HPDE6-E6E7 (cell line): Measurements from ENCODE around the gene CNTNAP2.

ENCODE experiments used
- DNase-seq: peaks from one replicate; pipeline ENCODE4 v3.0.0; 2011; ENCODE audit warnings: missing footprints; ENCODE audit errors: extremely low spot score

The CNTNAP2 gene

DNA sequence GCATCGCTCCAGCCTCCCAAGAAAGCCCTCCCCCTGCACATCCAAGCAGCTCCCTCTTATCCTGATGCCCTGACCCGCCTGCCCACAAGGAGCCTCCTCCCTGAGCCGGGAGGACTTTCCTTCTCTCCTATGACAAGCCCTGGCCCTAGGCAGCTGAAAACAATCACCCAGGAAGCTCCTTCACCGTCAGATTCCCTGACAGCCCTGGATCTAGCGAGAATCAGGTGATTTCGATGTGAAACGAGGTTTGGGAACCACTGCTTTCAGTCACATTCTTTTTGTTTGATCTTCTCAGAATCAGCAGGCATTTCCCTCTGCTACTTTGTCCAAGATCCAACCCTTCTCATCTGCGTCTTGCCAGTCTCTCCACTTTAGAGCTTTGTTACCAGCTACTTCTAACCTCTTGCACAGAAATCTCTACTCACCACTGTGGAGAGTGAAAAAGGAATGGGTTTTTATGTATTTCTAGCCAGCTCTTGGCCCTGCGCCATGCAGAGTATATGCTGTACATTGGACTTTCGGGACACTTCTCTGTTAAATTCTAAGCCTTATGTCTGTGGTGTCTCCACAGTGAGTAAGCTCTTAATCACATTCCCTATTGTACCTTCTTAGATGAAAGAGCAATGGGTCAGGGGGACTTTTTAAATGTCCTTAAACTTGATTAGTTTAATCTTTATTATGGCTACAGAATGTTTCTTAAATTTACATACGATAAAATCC is 2220.8 kb downstream of the CNTNAP2 start:
- no peak for DNase-seq

DNA sequence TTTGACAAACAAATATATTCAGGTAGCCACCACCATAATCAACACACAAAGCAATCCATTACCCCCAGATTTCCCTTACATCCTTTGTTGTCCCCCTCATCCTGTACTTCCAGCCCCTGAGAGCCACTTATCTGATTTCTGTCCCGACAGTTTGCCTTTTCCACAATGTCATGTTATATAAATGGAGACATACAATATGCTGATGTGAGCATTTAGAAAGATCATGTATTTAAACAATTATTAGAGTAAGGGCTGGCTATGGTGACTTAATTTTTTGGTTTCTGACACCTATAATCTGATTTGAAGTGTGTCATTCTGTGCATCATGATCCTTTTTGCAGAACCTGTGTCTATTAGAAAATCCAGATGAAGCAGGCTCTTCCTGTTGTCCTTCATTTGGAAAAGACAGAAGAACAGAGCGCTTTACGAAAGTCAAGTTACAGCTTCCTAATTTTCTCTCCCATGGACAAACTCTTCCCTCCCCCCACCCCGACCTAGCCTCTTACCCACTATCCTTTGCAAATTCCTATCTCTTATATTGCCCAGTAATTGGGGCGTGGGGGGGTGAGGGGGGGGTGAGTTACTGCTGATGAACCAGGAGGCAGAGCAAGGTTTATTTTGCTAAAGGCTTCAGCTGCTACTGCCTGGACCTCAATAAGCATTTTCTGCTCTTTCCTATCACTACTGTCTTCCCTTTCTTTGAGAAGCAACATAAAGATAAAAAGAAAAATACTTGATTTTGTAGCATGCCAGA is 2221.6 kb downstream of the CNTNAP2 start:
- DNase-seq, result no peak

DNA sequence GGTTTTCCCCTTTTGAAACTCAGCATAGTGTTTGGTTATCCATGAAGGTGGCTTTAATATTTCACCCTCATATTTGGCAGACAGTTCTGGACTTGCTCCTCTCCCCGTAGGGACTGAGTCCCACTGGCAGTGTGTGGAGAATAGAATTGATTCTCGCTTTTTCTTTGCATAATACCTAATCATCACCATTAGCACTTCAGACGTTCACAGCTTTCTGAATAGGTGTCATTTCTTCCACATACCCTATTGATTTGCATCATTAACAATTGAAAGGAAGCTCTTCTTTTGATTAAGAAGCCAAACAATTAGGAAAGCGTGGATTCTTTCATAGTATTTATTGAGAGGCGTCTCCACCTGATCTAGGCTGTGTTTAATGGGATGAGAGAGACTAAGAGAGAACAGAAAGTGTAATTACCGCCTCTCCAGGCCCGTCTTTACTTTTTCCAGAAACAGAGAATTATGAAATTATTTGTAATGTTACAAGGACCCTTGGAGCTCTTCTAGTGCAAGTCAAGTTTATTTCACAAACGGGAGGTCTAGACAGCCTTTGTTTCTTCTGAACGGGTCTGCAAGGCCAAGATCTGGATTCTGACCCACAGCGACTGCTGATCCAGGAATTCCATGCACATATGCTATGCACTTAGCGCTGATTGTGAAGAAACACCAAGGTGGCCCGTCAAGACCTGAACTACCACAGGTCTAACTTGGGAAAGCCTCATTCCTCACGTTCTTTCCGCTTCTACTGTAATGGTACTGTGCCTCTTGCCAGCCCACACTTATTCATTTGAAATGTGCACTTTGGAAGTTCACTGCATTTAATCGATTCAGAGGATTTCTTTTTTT is 2224.1 kb downstream of the CNTNAP2 start:
- no peak for DNase-seq

DNA sequence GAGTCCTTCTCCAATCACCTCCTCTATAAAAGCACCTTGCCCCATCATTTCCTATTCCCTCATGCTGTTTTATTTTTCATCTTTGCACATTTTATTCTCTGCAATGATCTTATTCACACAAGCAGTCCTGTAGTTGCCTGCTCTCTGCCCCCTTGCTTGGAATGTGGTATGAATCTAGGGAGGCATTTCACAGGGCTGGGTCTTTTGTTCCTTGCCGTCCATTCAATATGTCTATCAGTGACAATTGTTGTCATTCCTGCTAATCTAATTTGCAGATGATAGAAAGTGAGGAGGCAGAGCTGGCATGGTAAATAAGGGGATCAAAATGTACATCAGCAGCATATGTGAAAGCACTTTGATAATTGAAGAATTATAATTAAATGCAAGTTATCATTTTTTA is 2227.8 kb downstream of the CNTNAP2 start:
- no peak for DNase-seq

DNA sequence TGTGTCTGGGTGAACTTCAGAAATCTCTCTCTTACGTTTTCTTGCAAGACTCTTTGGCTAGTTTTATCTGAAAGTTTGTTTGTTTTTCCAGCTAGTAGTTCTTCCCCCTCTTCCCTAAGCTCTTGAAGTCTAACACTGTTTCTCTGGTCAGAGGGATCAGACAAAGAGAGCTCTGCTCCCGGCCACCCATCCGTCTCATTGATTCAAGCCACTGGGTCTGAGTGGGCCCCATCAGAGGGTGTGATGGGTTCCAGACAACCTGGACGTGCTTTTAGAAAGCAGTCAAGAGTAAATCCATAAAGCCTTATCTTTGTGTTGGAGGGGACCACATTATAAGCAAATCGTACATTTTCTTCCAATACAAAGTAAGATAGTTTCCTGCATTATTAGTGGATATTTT is 2231.4 kb downstream of the CNTNAP2 start:
- no peak for DNase-seq

DNA sequence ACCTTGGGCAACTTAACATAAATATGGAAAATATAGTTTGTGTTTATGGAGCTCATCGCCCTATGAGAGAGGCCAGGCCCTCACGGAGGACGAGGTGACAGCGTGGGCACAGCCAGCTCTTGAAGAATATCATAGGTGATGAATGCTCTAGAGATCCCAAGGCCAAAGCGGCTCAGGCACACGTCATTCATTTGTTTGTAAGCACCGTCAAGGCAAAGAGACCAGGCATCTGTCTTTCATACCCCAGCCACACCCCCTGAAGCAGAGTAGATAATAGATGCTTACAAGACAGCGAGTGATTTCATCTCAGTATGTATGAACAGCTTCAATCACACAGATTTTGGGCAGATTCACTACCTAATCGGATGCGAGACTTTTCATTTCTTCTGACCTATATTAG is 2231.9 kb downstream of the CNTNAP2 start:
- no peak for DNase-seq

DNA sequence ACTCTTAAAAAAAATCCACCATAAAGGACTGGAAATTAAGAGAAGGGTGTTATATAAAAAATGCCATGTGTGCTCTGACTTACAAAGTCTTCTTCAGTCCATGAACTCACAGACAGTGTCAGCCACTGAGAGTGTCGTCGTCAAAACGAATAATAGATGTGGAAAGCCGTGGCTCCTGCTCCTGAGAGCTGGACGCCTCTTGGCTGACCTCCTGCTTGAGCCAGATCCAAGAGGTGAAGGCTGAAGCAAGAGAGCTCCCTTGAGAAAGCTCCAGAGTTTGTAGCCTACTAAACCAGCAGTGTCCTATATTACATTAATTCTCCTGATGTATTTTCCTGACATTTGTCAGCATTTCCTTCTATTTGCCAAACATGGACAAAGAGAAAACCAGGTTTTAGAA is 2239.7 kb downstream of the CNTNAP2 start:
- no peak for DNase-seq

DNA sequence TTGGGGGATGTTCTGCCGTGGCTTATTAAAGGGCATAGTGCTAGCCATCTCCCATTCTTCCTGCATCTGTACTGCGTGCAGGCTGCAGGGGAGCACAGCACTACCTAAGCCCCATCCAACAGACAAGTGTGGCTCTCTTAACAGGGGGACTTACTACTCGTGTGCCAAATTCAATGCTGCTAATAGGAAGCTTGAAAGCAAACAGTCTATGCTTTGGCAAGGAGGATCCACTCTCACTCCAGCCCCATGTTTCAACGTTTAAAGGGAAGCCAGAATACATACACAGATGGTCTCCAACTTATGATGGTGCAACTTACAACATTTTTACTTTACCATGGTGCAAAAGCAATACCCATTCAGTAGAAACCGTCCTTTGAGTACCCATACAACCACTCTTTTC is 2245.9 kb downstream of the CNTNAP2 start:
- no peak for DNase-seq

DNA sequence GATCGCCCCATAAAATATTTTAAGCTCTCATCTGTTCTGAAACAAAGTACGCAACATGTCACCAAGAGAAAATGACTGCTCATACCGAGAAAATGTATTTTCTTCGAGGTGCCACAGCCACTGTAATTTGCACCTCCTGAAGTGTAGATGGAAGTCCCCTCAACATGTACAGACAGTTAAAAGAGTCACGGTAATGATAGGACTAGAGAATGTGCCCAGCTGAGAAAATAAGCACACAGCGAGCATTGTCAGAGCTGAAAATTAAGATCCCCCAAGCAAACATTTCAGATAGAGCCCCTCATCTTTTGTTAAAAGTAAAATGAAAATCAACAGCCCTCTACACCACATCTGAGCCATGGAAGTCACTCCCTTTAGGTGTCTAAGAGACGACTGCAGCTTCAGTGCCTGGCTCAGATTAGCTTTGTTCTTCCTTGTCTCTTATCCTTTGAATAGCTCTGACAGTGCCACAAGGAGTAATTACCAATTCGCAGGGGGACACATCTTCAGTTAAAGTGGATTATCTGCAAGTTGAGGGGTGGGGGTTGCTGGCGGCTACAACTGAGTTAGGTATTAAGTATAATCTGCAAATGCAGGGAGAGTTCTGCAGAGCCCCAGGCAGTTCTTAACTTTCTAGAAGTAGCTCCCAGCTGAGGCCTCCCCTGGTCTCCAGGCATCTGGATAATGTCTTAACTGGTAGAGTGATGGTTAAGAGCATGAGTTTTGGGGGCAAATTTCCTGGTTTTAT is 2251.3 kb downstream of the CNTNAP2 start:
- no peak for DNase-seq

DNA sequence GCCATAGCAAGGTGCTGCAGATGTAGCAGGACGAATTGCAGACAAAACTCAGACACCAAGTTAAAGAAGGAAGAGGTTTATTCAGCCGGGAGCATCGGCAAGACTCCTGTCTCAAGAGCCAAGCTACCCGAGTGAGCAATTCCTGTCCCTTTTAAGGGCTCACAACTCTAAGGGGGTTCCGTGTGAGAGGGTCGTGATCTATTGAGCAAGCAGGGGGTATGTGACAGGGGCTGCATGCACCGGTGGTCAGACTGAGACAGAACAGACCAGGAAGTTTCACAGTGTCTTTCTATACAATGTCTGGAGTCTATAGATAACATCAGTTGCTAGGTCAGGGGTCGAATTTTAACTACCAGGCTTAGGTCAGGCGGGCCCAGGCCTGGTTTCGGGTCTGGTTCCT is 2252.0 kb downstream of the CNTNAP2 start:
- DNase-seq, result no peak

DNA sequence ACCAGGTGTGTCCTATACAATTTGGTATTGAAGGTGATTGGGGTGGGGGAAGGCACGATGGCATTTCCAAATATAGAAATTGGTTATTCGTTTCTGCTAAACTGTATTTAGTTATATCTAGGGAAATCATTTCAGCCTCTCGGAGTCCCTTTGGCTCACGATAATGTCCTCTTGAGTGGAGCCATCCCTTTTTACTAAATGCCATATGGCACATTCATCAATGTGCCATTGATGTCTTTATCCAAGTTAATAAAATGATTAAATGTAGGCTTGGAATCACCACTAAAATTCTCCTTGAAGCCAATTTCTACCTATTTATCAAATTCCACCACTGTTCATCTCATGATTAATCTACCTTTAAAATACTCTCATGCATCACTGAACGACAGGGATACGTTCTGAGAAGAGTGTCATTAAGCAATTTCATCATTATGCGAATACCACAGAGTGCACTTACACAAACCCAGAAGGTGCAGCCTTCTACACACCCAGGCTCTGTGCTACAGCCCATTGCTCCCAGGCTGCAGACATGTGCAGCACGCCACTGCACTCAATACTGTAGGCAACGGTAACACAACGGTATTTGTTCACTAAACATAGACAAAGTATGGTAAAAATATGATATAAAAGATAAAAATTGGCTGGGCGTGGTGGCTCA is 2254.8 kb downstream of the CNTNAP2 start:
- DNase-seq, result no peak

DNA sequence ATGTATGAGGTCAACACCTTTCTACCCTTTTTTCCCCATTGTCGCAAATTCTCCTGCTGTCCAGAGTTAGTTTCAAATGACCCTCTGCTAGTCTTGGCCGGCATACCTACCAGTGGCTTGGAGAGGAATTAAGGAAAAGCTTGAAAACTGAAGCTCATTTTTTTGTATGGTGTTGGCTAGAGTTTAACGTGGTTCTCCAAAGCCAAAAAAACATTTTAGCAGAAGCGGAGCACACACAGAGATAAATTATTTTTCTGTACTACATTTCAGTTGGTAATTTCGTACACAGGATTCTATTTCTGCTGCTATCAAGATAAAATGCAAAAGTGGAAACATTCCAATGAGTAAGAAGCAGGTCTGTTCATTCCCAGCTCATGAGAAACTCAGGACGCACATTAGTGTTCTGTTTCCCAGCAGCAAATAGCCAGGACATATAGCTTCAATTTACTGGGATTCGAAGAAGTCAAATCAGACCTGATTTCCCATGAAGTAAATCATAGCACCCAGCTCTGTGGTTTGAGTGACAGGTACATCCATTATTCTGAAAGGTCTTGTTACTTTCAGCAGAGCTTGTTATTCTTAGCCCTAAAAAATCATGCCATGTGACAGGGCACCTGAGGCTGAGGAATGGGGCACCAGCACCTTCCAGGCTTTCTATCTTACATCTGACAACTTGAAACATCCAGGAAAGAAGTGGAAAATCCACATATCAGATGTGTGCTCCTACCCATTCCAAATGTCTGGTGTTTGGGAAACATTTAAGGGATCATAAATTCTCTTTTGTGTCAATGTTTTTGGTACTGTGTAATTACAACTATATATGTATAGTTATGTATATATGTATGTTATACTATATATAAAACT is 2258.0 kb downstream of the CNTNAP2 start:
- no peak for DNase-seq

DNA sequence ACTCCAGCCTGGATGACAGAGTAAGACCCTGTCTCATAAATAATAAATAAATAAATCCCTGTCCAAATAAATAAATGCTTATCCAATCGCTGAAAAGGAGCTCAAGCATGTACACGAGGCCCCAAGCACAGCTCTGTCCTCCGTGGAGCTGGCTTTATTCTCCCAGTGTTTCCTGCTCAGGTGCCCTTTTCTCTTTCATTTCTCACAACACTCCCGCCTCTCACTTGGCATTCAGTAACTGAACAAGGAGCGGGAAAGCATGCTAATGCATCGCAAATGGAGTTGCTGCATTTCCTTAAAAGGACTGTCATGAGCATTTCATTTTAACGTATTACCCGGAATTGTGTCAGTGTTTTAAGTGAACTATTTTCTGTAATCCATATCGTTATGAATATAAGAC is 2263.1 kb downstream of the CNTNAP2 start:
- no peak for DNase-seq

DNA sequence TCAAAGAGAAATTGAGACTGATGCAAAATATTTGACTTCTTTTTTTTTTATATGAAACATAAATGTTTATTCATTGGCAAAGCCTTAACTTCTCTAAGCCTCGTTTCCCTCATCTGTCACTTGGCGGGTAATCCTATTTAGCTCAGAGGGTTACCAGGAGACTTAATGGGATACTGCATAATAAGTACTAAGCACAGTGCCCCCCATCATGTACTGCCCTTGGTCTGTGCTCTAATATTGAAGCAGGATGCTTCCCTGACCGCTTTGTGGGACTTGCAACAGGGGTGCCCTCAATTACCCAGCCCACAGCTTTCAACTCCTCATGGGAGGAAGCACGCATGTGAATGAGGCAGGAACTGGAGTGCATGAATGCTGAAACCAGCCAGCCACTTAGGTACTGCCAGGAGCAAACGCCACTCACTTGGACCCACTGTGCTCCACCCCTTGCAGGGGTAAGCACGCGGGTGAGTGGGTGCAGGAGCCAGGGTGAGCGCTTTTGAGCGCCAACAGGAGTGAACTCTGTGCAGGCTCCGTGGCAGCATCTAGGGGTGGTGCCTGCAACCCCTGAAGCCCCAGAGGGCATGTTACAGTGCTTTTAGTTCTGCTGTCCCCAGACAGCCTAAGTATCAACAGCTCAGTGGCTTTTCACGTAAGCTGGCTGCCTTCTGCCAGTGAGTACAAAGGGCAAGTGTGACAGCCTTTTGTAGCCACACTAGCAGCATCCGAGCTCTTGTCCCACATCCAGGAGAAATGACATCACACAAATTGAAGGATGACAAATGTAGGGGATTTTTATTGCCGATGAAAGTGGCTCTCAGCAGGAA is 2264.2 kb downstream of the CNTNAP2 start:
- no peak for DNase-seq

DNA sequence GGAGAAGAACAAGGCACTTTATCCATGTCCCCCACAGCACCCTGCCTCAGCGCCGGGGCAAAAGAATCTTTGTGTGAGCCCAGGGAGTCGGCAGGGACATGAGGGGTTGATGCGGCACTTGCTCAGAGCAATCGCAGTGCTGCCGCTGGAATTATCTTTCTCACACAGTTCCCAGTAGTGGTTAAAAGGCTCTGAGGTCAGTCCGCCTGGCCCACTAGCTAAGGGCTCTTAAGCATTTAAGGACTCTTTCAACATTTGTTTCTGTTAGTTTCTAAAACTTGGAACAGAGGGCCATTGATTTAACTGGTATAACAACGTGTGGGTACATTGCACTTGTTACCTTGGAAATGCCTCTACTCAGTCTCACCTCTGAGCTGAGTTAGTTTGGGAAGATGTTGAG is 2266.0 kb downstream of the CNTNAP2 start:
- no peak for DNase-seq

DNA sequence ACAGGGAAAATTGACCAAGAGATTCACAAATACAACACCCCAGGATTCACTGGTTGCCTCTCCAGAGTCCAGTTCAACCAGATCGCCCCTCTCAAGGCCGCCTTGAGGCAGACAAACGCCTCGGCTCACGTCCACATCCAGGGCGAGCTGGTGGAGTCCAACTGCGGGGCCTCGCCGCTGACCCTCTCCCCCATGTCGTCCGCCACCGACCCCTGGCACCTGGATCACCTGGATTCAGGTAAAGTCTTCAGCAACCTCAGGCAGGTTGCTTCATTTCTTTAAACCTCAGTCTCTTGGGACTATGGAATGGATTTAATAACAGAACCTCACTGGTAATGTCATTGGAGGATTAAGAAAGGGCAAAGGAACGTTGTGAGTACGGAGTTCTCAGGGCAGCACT is 2267.1 kb downstream of the CNTNAP2 start:
- no peak for DNase-seq

DNA sequence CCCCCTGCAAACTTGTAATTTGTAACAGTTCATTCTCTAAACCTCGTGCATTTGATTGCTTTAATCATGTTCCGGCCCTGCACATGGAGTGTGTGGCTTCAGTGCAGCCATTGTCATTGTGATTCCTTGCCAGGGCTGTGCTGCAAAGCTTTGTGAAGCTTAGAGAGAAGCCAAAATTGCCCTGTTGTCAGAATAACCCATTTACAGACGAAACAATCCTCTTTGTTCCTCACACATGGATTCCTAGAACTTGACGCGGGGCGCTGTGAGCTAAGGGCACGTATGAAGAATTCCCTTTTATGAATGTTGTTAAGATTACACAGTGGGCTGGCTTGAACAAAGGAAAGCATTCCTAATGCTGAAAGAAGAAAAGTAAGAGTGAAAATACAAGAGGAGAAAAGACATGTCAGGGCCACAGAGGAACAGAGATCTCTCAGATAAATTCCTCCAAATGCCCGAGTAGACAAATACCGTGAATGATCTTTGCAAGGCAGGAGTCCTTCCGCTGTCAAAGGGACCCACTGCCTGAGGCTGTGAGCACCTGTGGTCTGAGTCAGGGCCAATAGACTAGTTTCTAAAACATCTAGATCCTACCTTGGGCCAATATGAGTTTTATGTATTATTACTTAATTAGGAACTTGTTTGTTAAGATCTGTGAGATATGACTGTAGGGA is 2268.5 kb downstream of the CNTNAP2 start:
- no peak for DNase-seq

DNA sequence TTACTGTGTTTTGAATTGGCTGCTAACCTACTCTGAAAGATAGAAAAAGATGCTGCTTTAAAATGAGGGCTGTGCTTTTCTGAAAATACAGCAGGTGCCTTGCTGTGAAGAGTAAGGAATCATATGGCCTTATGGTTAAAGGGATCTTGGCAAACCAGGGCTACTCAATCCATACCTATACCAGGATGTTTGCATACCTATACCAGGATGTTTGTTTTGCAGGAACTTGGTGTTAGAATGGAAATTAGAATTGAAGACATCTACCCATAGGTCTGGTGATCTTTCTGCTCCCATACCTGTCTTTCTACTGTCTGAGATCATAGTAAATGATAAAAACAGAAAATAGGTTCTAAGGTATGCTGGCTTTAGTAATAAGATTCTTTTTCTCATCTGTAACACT is 2273.8 kb downstream of the CNTNAP2 start:
- no peak for DNase-seq

DNA sequence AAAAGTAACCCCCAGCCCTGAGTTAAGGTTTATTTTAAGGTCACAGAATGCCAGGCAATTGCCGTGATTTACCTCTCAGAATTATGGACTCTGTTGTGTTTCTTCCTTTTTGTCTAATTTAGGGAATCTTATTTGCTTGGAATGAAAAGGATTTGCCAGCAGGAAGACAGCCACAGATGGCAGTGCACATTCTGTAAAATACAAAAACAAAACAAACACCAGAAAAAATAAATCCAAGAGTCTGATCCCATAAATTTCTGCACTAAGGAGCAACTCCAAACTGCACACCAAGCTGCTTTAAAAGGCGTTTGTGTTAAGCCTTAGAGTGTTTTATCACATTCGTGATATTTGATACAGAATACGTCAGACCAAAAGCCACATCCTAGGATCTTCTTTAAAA is 2275.0 kb downstream of the CNTNAP2 start:
- DNase-seq, result no peak
